Nephron progenitor cell (in vitro differentiated cells): ENCODE results near the gene ARHGAP26.

Source experiments
- DNase-seq: peaks from one replicate; pipeline ENCODE4 v3.0.0; 2021
- H3K27ac Mint-ChIP-seq: 2 replicates; pipeline ENCODE4 v1.8.0; 2021; ENCODE audit warnings: mild to moderate bottlenecking, moderate library complexity, mixed read lengths
- H3K27me3 Mint-ChIP-seq: 2 replicates; pipeline ENCODE4 v1.8.0; 2021; ENCODE audit warnings: mild to moderate bottlenecking, low read depth, mixed read lengths; ENCODE audit not compliant: poor library complexity
- H3K36me3 Mint-ChIP-seq: 2 replicates; pipeline ENCODE4 v1.8.0; 2021; ENCODE audit warnings: low read depth, mixed read lengths
- H3K4me1 Mint-ChIP-seq: 2 replicates; pipeline ENCODE4 v1.8.0; 2021; ENCODE audit warnings: mixed read lengths
- H3K4me3 Mint-ChIP-seq: 2 replicates; pipeline ENCODE4 v1.8.0; 2021; ENCODE audit warnings: mild to moderate bottlenecking, moderate library complexity, mixed read lengths
- H3K9me3 Mint-ChIP-seq: 2 replicates; pipeline ENCODE4 v1.8.0; 2021; ENCODE audit warnings: mild to moderate bottlenecking, moderate library complexity, mixed read lengths
- CTCF ChIP-seq: fragments of 200-600 bp; sonication (generic); IDR thresholded peaks from 2 replicates; pipeline ENCODE4 v1.5.0; 2021; ENCODE audit warnings: antibody characterized with exemption

Gene ARHGAP26

GRCh38 chr5:143143973-143144372 is 373.8 kb downstream of the ARHGAP26 start:
- Mint-ChIP-seq H3K27me3 (no peaks in the 10 kb centered on the region), H3K4me1 (peaks cover 25% of the 10 kb centered on the region), H3K36me3 (no peaks in the 10 kb centered on the region), H3K9me3 (no peaks in the 10 kb centered on the region), H3K4me3 (no peak overlapping the region), H3K27ac (no peak overlapping the region)
- no peak for DNase-seq
- no peak for TF ChIP-seq CTCF

- H3K27ac Mint-ChIP-seq, result no peak overlapping the region
- no peaks in the 10 kb centered on the region for H3K27me3 Mint-ChIP-seq
- DNase-seq, result no peak
- peaks cover 5% of the 10 kb centered on the region for H3K36me3 Mint-ChIP-seq
- TF ChIP-seq CTCF, result no peak
- H3K4me3 Mint-ChIP-seq, result no peak overlapping the region
- peaks cover 31% of the 10 kb centered on the region for H3K4me1 Mint-ChIP-seq
- H3K9me3 Mint-ChIP-seq, result no peaks in the 10 kb centered on the region
Measured at GRCh38 chr5:143145243-143146160, 375.3 kb downstream of the ARHGAP26 start.

- H3K4me1 Mint-ChIP-seq, result peaks cover 31% of the 10 kb centered on the region
- no peak for TF ChIP-seq CTCF
- H3K4me3 Mint-ChIP-seq, result no peak overlapping the region
- H3K36me3 Mint-ChIP-seq, result peaks cover 5% of the 10 kb centered on the region
- no peak for DNase-seq
- no peak overlapping the region for H3K27ac Mint-ChIP-seq
- H3K27me3 Mint-ChIP-seq, result no peaks in the 10 kb centered on the region
- no peaks in the 10 kb centered on the region for H3K9me3 Mint-ChIP-seq
Measured at GRCh38 chr5:143146161-143146560, 376.0 kb downstream of the ARHGAP26 start.

GRCh38 chr5:143147383-143147782 is 377.2 kb downstream of the ARHGAP26 start:
- DNase-seq, result no peak
- Mint-ChIP-seq H3K27ac (no peak overlapping the region), H3K27me3 (no peaks in the 10 kb centered on the region), H3K9me3 (no peaks in the 10 kb centered on the region), H3K36me3 (peaks cover 10% of the 10 kb centered on the region), H3K4me3 (no peak overlapping the region), H3K4me1 (peaks cover 31% of the 10 kb centered on the region)
- TF ChIP-seq CTCF, result no peak

- Mint-ChIP-seq H3K27ac (no peak overlapping the region), H3K4me1 (peaks cover 31% of the 10 kb centered on the region), H3K36me3 (peaks cover 10% of the 10 kb centered on the region), H3K27me3 (no peaks in the 10 kb centered on the region), H3K4me3 (no peak overlapping the region), H3K9me3 (no peaks in the 10 kb centered on the region)
- TF ChIP-seq CTCF, result no peak
- DNase-seq, result no peak
Measured at GRCh38 chr5:143147902-143148301, 377.7 kb downstream of the ARHGAP26 start.

- H3K9me3 Mint-ChIP-seq, result no peaks in the 10 kb centered on the region
- peaks cover 32% of the 10 kb centered on the region for H3K4me1 Mint-ChIP-seq
- no peak overlapping the region for H3K27ac Mint-ChIP-seq
- H3K36me3 Mint-ChIP-seq, result peaks cover 10% of the 10 kb centered on the region
- H3K4me3 Mint-ChIP-seq, result no peak overlapping the region
- no peak for TF ChIP-seq CTCF
- no peaks in the 10 kb centered on the region for H3K27me3 Mint-ChIP-seq
- DNase-seq, result no peak
Measured at GRCh38 chr5:143148771-143149170, 378.6 kb downstream of the ARHGAP26 start.
